HG03045 (cell line): ENCODE data around the gene VIL1.

Experiments used
- ATAC-seq: cut with Tn5 transposase; IDR thresholded peaks from one replicate; pipeline ENCODE4 v1.9.1; 2021; ENCODE audit warnings: mild to moderate bottlenecking, moderate library complexity; ENCODE audit not compliant: unreplicated experiment

Gene VIL1

GRCh38 chr2:218482651-218483050, 63.7 kb downstream of the VIL1 start:
- ATAC-seq: no peak

GRCh38 chr2:218485986-218486667, 67.2 kb downstream of the VIL1 start:
- no peak for ATAC-seq

- ATAC-seq: no peak
These were observed 81.7 kb downstream of the VIL1 start for GRCh38 chr2:218500501-218501060.

- no peak for ATAC-seq
These were observed 82.7 kb downstream of the VIL1 start for GRCh38 chr2:218501665-218502064.
